GM12873 (cell line): Measurements from ENCODE around the gene CCM2.

Source experiments
- CTCF ChIP-seq: IDR thresholded peaks from 2 replicates; pipeline ENCODE4 v1.5.1; 2012; ENCODE audit warnings: low read depth, mild to moderate bottlenecking, moderate library complexity, low read length, control low read depth; ENCODE audit not compliant: insufficient read depth; ENCODE audit errors: missing control alignments

Gene CCM2

DNA sequence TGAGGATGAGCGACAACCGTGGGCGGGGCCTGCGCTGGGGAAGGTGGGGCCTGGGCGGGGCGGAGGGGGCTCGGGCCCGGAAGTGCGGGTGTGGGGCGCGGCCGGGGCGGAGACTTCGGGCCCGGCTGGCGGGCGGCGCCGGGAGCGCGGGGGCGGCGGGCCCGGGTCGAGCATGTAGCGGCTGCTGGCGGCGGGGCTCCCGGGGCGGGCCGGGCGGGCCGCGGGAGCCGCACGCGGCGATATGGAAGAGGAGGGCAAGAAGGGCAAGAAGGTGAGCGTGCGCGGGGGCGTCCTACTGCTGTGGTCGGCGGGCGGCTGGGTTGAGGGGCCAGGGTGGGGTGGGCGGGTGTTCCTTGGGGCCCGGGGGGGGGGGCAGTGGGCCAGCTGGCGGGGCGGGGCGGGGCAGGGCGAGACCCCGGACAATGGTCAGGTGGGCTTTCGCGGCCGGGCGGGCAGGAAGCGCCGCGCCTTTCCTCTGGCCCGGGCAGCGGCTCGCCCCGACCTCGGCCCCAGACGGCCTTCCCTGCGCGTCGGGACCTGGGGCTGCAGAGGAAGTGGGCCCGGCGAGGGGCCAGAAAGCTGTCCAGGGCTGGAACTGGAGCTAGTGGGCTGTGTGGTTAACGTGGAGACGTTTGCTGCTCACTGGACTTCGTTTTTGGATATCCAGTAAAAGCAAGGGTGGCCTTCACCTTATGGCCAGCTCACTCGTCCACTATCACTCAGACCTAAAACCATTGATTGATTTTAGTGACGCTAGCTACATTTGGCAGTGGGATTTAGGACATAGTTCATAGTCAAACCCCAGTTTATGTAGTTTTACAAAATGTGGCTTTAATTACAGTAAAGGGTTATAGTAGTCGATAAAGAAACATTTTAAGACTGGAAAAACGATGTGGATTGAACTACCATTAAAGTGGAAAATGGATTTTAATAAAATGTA, at the start of gene CCM2:
Gene CCM2, plus strand, starts transcription at position 109 of the 940 bp plus-strand sequence. Its CDS starts 133 bp downstream, at position 242.
- no peak for TF ChIP-seq CTCF

GRCh38 chr7:44953156-44953555, 46.8 kb upstream of the CCM2 start:
- no peak for TF ChIP-seq CTCF

- TF ChIP-seq CTCF = no peak
Measured at GRCh38 chr7:44955733-44956132, 44.3 kb upstream of the CCM2 start.

DNA sequence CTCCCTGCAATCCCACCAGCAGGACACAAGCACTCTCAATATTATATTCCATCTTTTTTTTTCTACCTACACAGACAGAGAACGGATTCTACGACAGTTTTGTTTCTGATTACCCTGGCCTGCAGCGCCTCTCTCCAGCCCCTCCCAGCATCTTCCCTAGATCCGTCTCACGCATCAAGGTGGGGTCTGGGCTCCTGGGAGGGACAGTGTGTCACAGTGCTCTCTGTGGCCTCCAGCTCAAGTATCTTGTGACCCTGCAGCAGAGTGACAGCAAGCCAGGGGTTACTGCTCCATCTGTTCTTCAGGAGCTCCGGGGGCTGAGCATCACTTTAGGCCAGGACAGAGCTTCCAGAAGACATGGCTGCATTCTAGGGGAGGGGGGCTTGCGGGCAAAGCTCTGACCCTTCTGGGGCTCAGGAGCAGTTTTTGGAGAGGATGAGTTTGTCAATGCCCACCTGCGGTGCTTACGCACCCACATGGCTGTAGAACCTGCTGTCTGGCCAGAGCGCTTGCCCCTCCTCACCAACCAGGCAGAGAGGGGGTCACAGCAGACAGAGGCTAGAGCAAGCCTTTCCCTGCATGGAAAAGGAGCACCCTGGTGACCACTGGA, 43.7 kb upstream of the CCM2 start:
- TF ChIP-seq CTCF = no peak

DNA sequence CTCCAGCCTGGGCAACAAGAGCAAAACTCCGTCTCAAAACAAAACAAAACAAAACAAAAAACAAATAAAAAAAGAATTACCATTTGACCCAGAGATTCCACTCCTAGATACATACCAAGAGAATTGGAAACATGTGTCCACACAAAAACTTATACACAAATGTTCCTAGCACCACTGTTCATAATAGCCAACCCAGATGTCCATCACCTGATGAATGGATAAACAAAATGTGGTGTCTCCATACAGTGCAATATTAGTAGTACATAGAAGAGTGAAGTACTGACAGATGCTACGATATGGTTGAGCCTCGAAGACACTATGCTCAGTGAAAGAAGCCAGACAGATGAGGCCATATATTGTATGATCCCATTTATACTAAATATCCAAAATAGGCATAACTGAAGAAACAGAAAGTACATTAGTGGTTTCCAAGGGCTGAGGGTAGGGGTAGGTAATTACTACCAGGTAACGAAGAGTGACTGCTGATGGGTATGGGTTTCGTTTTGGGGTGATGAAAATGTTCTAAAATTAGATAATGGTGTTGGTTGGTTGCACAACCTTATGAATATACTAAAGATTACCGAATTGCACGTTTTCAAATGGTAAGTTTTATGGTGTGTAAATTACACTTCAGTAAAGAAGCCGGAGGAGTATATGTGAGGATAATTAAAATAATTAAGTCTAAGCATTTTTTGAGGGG, 41.2 kb upstream of the CCM2 start:
- TF ChIP-seq CTCF = no peak

GRCh38 chr7:44959433-44959951, 40.5 kb upstream of the CCM2 start:
- no peak for TF ChIP-seq CTCF
